HepG2 (cell line): Measurements from ENCODE around the gene CD58.

ENCODE experiments used
- ADNP ChIP-seq: sonication (generic); formaldehyde crosslinking; IDR thresholded peaks from 2 replicates; pipeline ENCODE4 v1.4.0; 2020; ENCODE audit warnings: missing genetic modification reagents
- DNMT1 ChIP-seq: sonication (generic); formaldehyde crosslinking; IDR thresholded peaks from 2 replicates; pipeline ENCODE4 v1.5.1; 2020; ENCODE audit warnings: mild to moderate bottlenecking, missing genetic modification reagents
- FOSL2 ChIP-seq: sonication (generic); formaldehyde crosslinking; IDR thresholded peaks from 2 replicates; pipeline ENCODE4 v1.4.0; 2020; ENCODE audit warnings: missing genetic modification reagents
- FOXM1 ChIP-seq: sonication (generic); formaldehyde crosslinking; IDR thresholded peaks from 2 replicates; pipeline ENCODE4 v1.5.0; 2020; ENCODE audit warnings: missing genetic modification reagents
- HCFC1 ChIP-seq: fragments of 150-350 bp; IDR thresholded peaks from 2 replicates; pipeline ENCODE4 v1.6.1; 2014; ENCODE audit warnings: low read depth, low read length
- HNF1B ChIP-seq: sonication (generic); formaldehyde crosslinking; IDR thresholded peaks from 2 replicates; pipeline ENCODE4 v1.5.1; 2020; ENCODE audit warnings: mild to moderate bottlenecking, moderate library complexity, missing genetic modification reagents
- KDM2A ChIP-seq: sonication (generic); formaldehyde crosslinking; IDR thresholded peaks from 2 replicates; pipeline ENCODE4 v1.4.0; 2020; ENCODE audit warnings: low read depth, missing genetic modification reagents, borderline replicate concordance
- MXD4 ChIP-seq: IDR thresholded peaks from 2 replicates; pipeline ENCODE4 v1.6.1; 2016; ENCODE audit warnings: mild to moderate bottlenecking, missing biosample characterization, missing genetic modification reagents
- RAD51 ChIP-seq: fragments of 450-650 bp; IDR thresholded peaks from 2 replicates; pipeline ENCODE4 v1.6.1; 2016; ENCODE audit warnings: borderline replicate concordance
- RNF2 ChIP-seq: fragments of 450-650 bp; conservative IDR thresholded peaks from 2 replicates; pipeline ENCODE4 v1.6.1; 2016; ENCODE audit warnings: low read depth
- YY1 ChIP-seq: IDR thresholded peaks from 2 replicates; pipeline ENCODE4 v1.6.1; 2011; ENCODE audit warnings: low read length, low read depth, moderate library complexity, mild to moderate bottlenecking; ENCODE audit not compliant: insufficient read depth, insufficient replicate concordance
- ZNF142 ChIP-seq: sonication (generic); formaldehyde crosslinking; IDR thresholded peaks from 2 replicates; pipeline ENCODE4 v1.4.0; 2020; ENCODE audit warnings: missing genetic modification reagents
- ZNF576 ChIP-seq: sonication (generic); formaldehyde crosslinking; IDR thresholded peaks from 2 replicates; pipeline ENCODE4 v1.4.0; 2020; ENCODE audit warnings: mild to moderate bottlenecking, missing genetic modification reagents
- ZNF598 ChIP-seq: sonication (generic); formaldehyde crosslinking; IDR thresholded peaks from 2 replicates; pipeline ENCODE4 v1.5.1; 2020; ENCODE audit warnings: mild to moderate bottlenecking, missing genetic modification reagents, borderline replicate concordance

GRCh38 chr1:116477429-116477828, 93.4 kb downstream of the CD58 start:
- TF ChIP-seq DNMT1 (no peak), RNF2 (no peak), FOXM1 (CRISPR knock-in tag) (no peak), FOSL2 (CRISPR knock-in tag) (no peak), ZNF576 (CRISPR knock-in tag) (no peak), MXD4 (CRISPR knock-in tag) (no peak), HCFC1 (no peak), KDM2A (no peak), RAD51 (no peak), ADNP (CRISPR knock-in tag) (no peak), ZNF142 (CRISPR knock-in tag) (no peak), HNF1B (no peak), YY1 (no peak), ZNF598 (no peak)
